Heart left ventricle (tissue), 13 donors: ENCODE data around the gene TRIM32.

ENCODE experiments used
- CTCF ChIP-seq, 12 donors: fragments of 200-600 bp; sonication (generic) in 4 of 12; IDR thresholded peaks; one replicate each; pipeline versions ENCODE4 v1.5.0 to v1.8.0; 2018 to 2022; ENCODE audit warnings: antibody characterized with exemption in 12 of 12, mild to moderate bottlenecking in 5 of 12
- POLR2A ChIP-seq, 2 donors: fragments of 450-650 bp; IDR thresholded peaks; one replicate each; pipeline ENCODE4 v1.6.1; 2017; ENCODE audit warnings: antibody characterized with exemption in 2 of 2, mild to moderate bottlenecking in 2 of 2, moderate library complexity in 2 of 2
- donor health status: ischemic (EF 13 %, LVEDD 7.1; RV severe dilation, severe dysfunction).
- donor health status: DM: no; HTN: yes; CAD: no.
- donor health status: DM: no; HTN: no; CAD: no.
- donor health status: ischemic (EF 25% LVEDD 6.9; RV normal size, moderate dysfunction).
- donor health status: ischemic (EF 25% LVEDD 5.7; RV mildly dilated, moderate dysfunction).
- donor health status: ischemic (EF 35%, LVEDD 5.7; RV mildly dilated, moderate dysfunction).
- donor health status: nonischemic (EF 11% LVEDD 7.7; RV severe dilation, severe dysfunction).
- donor health status: DM: yes; HTN: yes; CAD: no.
- donor health status: PGD.
- donor health status: ischemic (EF 29% LVEDD 5.4; RV normal size, mild dysfunction).
- donor health status: nonischemic (EF 23%, LVEDD 6.1; RV moderate dilation, normal function).

- TF ChIP-seq CTCF (IDR thresholded peaks at IDR 0.05): no peak
- TF ChIP-seq POLR2A (IDR thresholded peaks at IDR 0.05): no peak
Measured at GRCh38 chr9:116689486-116690032, 2.5 kb downstream of the TRIM32 start.
